GM23248 (cell line): ENCODE measurements around the gene EPG5. TPM values are rescaled to one million over a fixed set of nuclear protein-coding genes. Genes with fewer than 3 reads are reported as not detected.
A peak's percentile ranks its signal among the peaks of the same experiment; 100 is the strongest.

Source experiments
- DNase-seq: peaks from one replicate; pipeline ENCODE4 v3.0.0-alpha.2; 2015
- H2AFZ ChIP-seq: fragments of 200-600 bp; sonication (generic); 2 replicates; pipeline ENCODE4 v1.6.1; 2016; ENCODE audit warnings: antibody characterized with exemption
- H3F3A ChIP-seq: fragments of 200-600 bp; sonication (generic); 2 replicates; pipeline ENCODE4 v1.6.1; 2016; ENCODE audit warnings: mild to moderate bottlenecking, antibody characterized with exemption, mixed run types; ENCODE audit not compliant: insufficient read depth
- H3K27ac ChIP-seq: fragments of 200-600 bp; sonication (generic); 2 replicates; pipeline ENCODE4 v1.5.1; 2016; ENCODE audit warnings: mild to moderate bottlenecking
- H3K27me3 ChIP-seq: fragments of 200-600 bp; sonication (generic); replicated peaks from 2 replicates; pipeline ENCODE4 v1.6.1; 2016; ENCODE audit warnings: mild to moderate bottlenecking; ENCODE audit not compliant: insufficient read depth
- H3K36me3 ChIP-seq: fragments of 200-600 bp; sonication (generic); 2 replicates; pipeline ENCODE4 v1.6.1; 2016; ENCODE audit warnings: low read depth, mild to moderate bottlenecking
- H3K4me1 ChIP-seq: fragments of 200-600 bp; sonication (generic); 2 replicates; pipeline ENCODE4 v1.6.1; 2016; ENCODE audit warnings: mild to moderate bottlenecking; ENCODE audit not compliant: insufficient read depth
- H3K4me2 ChIP-seq: fragments of 200-600 bp; sonication (generic); one replicate; pipeline ENCODE4 v1.6.1; 2016; ENCODE audit warnings: mild to moderate bottlenecking; ENCODE audit not compliant: unreplicated experiment
- H3K4me3 ChIP-seq: fragments of 200-600 bp; sonication (generic); 2 replicates; pipeline ENCODE4 v1.5.1; 2016; ENCODE audit warnings: mild to moderate bottlenecking
- H3K79me2 ChIP-seq: fragments of 200-600 bp; sonication (generic); 2 replicates; pipeline ENCODE4 v1.6.1; 2016; ENCODE audit warnings: mild to moderate bottlenecking; ENCODE audit not compliant: insufficient read depth
- H3K9ac ChIP-seq: fragments of 200-600 bp; sonication (generic); 2 replicates; pipeline ENCODE4 v1.6.1; 2016; ENCODE audit warnings: mild to moderate bottlenecking
- H3K9me2 ChIP-seq: fragments of 200-600 bp; sonication (generic); 2 replicates; pipeline ENCODE4 v1.6.1; 2016; ENCODE audit warnings: mixed run types, mild to moderate bottlenecking, moderate library complexity; ENCODE audit not compliant: insufficient read depth
- H3K9me3 ChIP-seq: fragments of 200-600 bp; sonication (generic); one replicate; pipeline ENCODE4 v1.6.1; 2017; ENCODE audit warnings: low read depth
- H4K20me1 ChIP-seq: fragments of 200-600 bp; sonication (generic); 2 replicates; pipeline ENCODE4 v1.6.0; 2016; ENCODE audit not compliant: insufficient read depth
- EZH2 ChIP-seq: fragments of 200-600 bp; sonication (generic); IDR thresholded peaks from 2 replicates; pipeline ENCODE4 v1.6.1; 2018; ENCODE audit warnings: antibody characterized with exemption, mild to moderate bottlenecking; ENCODE audit not compliant: insufficient read depth, poor library complexity, severe bottlenecking
- EZH2phosphoT487 ChIP-seq: fragments of 200-600 bp; sonication (generic); IDR thresholded peaks from 2 replicates; pipeline ENCODE4 v1.6.1; 2018; ENCODE audit warnings: antibody characterized with exemption, moderate library complexity, mild to moderate bottlenecking, low read depth; ENCODE audit not compliant: insufficient read depth
- WGBS, 2 experiments: methylation state at CpG; one replicate each; pipeline ENCODE4 v1.1.6; 2015 to 2017; ENCODE audit warnings: low lambda C conversion rate in 2 of 2, low coverage in 1 of 2; ENCODE audit errors: missing lambda C conversion rate in 2 of 2; 5-methylcytosine and 5-hydroxymethylcytosine counted together
- in situ Hi-C: fragments of 300-500 bp; cut with MboI; formaldehyde crosslinking; loops from 2 replicates; pipeline ENCODE4 v1.15.0; 2020
- polyA plus RNA-seq: library from polyadenylated mRNA; unstranded; fragments of >200 nt; fragmentation: Nextera tagmentation; extraction: Ambion mirVana; gene quantifications from 2 replicates; pipeline ENCODE4 v1.2.1, GENCODE V29; 2016
- total RNA-seq: library from RNA; depleted of rRNA; stranded (reverse); fragments of >200 nt; shearing (Covaris generic); gene quantifications from 2 replicates; pipeline ENCODE4 v1.2.3, GENCODE V29; 2014

EPG5 gene
- total and polyA plus RNA-seq, 2 experiments from 2014 or later, result 22.0 to 77.7 TPM

DNA sequence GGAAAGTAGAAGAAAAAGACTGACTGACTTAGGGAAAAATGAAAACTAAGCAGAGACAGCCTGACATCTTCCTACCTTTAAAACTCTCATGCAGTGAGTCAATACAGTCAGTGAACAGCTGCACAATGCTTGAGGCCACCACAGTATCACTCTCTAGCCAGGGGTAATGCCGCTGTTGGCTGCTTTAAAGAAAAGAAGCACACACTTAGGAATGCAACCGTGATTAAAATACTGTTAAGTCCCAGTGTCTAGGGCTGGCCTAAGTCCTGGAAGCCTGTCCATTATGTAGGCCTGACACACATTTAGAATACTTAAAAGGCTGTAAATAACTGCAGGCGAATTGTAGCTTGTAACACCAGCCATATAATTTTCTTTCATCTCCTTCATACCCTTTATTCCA, 91.0 kb downstream of the EPG5 start:
- TF ChIP-seq EZH2phosphoT487 (no peak), EZH2 (no peak)
- Histone ChIP-seq H3K27ac (no peak overlapping the region), H3K4me1 (peaks cover 8% of the 10 kb centered on the region), H3K4me3 (no peak overlapping the region), H3K27me3 (no peaks in the 10 kb centered on the region), H3K9ac (no peak overlapping the region), H4K20me1 (0 out of 2 replicates have a peak, but pooled peaks cover 3% of the 10 kb centered on the region), H3K4me2 (no peak overlapping the region), H3F3A (peaks cover 42% of the 10 kb centered on the region), H3K79me2 (peaks cover 15% of the 10 kb centered on the region; the same call in 1 of the 2 replicates), H3K9me2 (no peaks in the 10 kb centered on the region), H3K9me3 (no peaks in the 10 kb centered on the region), H3K36me3 (peaks cover 71% of the 10 kb centered on the region), H2AFZ (no peak overlapping the region)
- no peak for DNase-seq
- in situ Hi-C loops, result loop anchor here (10.0 kb wide), 1 partner anchor 181 kb away; no protein-coding TSS in a partner anchor
- 94 to 97% methylated on average over 3 of the region's 3 CpGs for WGBS, 2 experiments

DNA sequence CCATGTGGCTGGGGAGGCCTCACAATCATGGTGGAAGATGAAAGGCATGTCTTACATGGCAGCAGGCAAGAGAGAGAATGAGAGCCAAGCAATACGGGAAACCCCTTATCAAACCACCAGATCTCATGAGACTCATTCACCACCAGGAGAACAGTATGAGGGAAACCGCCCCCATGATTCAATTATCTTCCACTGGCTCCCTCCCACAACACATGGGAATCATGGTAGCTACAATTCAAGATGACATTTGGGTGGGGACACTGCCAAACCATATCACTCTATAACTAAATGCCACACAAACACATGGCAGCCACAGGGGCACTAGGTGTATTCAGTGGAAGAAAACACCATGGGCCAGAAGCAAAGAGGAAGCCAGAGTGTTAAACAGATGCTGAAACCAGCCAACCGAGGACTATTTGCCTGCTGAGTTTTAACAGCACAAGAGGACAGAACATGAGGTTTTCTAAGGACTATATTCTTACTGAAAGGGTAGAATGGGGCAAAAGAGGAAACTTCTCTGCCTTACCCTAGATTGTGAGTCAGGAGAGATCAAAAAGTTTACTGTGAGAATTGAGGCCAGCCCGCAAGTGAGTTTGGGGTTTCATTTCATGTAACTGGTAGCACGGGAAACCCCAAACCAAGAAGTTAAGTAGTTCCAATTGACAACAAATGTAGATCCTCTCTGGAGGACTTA, 92.5 kb downstream of the EPG5 start:
- peak; percentile 31 for DNase-seq
- no peak overlapping the region for H3K4me3 ChIP-seq
- TF ChIP-seq EZH2phosphoT487 (no peak), EZH2 (no peak)
- H3K9ac ChIP-seq, result no peak overlapping the region
- H3K4me2 ChIP-seq, result no peak overlapping the region
- peaks cover 13% of the 10 kb centered on the region for H3K4me1 ChIP-seq
- in situ Hi-C loops, result loop anchor here (10.0 kb wide), 1 partner anchor 180 kb away; no protein-coding TSS in a partner anchor
- WGBS, 2 experiments, result 90% methylated on average over 5 of the region's 5 CpGs
- no peak overlapping the region for H2AFZ ChIP-seq
- 0 out of 2 replicates have a peak overlapping the region, but pooled peaks have one; percentile 6 for H3K27ac ChIP-seq
- no peaks in the 10 kb centered on the region for H3K27me3 ChIP-seq
- peaks cover 80% of the 10 kb centered on the region for H3K36me3 ChIP-seq
- H3K9me3 ChIP-seq, result no peaks in the 10 kb centered on the region
- no peaks in the 10 kb centered on the region for H3K9me2 ChIP-seq
- H4K20me1 ChIP-seq, result 0 out of 2 replicates have a peak, but pooled peaks cover 3% of the 10 kb centered on the region
- H3F3A ChIP-seq, result peaks cover 42% of the 10 kb centered on the region
- H3K79me2 ChIP-seq, result peaks cover 26% of the 10 kb centered on the region; the same call in 1 of the 2 replicates

DNA sequence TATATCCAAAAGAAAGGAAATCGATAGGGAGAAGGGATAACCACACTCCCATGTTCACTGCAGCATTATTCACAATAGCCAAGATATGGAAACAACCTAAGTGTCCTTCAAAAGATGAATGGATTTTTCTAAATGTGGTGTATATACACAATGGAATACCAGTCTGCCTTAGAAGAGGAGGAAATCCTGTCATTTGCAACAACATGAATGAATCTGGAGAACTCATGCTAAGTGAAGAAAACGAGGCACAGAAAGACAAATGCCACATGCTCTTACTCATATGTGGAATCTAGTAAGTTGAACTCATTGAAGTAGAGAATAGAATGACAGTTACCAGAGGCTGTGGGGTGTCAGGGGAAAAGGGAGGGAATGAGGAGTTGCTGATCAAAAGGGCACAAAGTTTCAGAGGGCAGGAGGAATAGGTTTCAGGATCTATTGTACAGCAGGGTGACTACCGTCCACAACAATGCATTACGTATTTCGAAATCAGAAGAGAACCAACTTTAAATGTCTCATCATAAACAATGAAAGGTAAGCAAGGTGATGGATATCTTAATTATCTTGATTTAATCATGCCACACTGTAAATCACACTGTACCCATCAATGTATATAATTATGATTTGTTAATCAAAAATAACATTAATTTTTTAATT, 95.6 kb downstream of the EPG5 start:
- peaks cover 33% of the 10 kb centered on the region for H3F3A ChIP-seq
- TF ChIP-seq EZH2 (no peak), EZH2phosphoT487 (no peak)
- H2AFZ ChIP-seq, result no peak overlapping the region
- 71 to 72% methylated on average over 5 of the region's 5 CpGs for WGBS, 2 experiments
- no peaks in the 10 kb centered on the region for H3K9me2 ChIP-seq
- H4K20me1 ChIP-seq, result 0 out of 2 replicates have a peak, but pooled peaks cover 3% of the 10 kb centered on the region
- H3K27me3 ChIP-seq, result no peaks in the 10 kb centered on the region
- H3K4me1 ChIP-seq, result peaks cover 13% of the 10 kb centered on the region
- H3K79me2 ChIP-seq, result peaks cover 40% of the 10 kb centered on the region
- H3K9me3 ChIP-seq, result no peaks in the 10 kb centered on the region
- no peak overlapping the region for H3K4me2 ChIP-seq
- H3K9ac ChIP-seq, result no peak overlapping the region
- no peak overlapping the region for H3K4me3 ChIP-seq
- peak; percentile 49 for DNase-seq
- no peak overlapping the region for H3K27ac ChIP-seq
- in situ Hi-C loops, result loop anchor here (10.0 kb wide), 1 partner anchor 177 kb away; no protein-coding TSS in a partner anchor
- H3K36me3 ChIP-seq, result peaks cover 90% of the 10 kb centered on the region

DNA sequence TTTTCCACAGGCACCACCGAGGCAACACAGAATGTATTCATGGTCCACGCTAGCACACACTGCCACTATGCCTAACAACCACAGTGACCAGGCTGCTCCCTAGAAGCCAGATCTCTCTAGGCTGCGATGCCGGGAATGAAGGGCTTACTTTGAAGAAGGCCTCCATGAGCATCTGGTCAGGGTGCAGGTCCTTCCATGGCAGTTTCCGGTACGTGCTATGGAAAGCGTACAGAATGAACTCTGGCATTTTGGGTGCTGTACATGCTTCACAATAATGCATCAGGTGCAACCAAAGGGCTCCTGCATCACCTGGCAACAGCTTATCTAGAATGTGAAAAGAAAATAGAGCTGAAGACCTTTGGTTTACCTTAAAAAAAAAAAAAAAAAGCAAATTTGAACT, 96.7 kb downstream of the EPG5 start:
- Histone ChIP-seq H3K9ac (no peak overlapping the region), H3K36me3 (peaks cover 89% of the 10 kb centered on the region), H3K27me3 (no peaks in the 10 kb centered on the region), H3K4me2 (no peak overlapping the region), H3K27ac (no peak overlapping the region), H3K79me2 (peaks cover 40% of the 10 kb centered on the region), H4K20me1 (0 out of 2 replicates have a peak, but pooled peaks cover 3% of the 10 kb centered on the region), H3K4me1 (peaks cover 13% of the 10 kb centered on the region), H3F3A (peaks cover 31% of the 10 kb centered on the region), H3K9me2 (no peaks in the 10 kb centered on the region), H3K9me3 (no peaks in the 10 kb centered on the region), H2AFZ (no peak overlapping the region), H3K4me3 (no peak overlapping the region)
- 91 to 95% methylated on average over 7 of the region's 7 CpGs for WGBS, 2 experiments
- no peak for DNase-seq
- in situ Hi-C loops, result loop anchor here (10.0 kb wide), 1 partner anchor 176 kb away; no protein-coding TSS in a partner anchor
- TF ChIP-seq EZH2, result no peak
- no peak for TF ChIP-seq EZH2phosphoT487
